IPS-20b (cell line): ENCODE data around the gene PPP2R3A.

ENCODE experiments used
- H3K27ac ChIP-seq: one replicate; pipeline ENCODE4 v1.5.1; 2013; ENCODE audit warnings: low read length
- H3K27me3 ChIP-seq: 2 replicates; pipeline ENCODE4 v1.6.1; 2013; ENCODE audit warnings: mild to moderate bottlenecking, low read length, inconsistent platforms; ENCODE audit not compliant: insufficient read depth
- H3K36me3 ChIP-seq: 2 replicates; pipeline ENCODE4 v1.6.1; 2013; ENCODE audit warnings: low read depth, mild to moderate bottlenecking, inconsistent platforms, low read length, moderate library complexity; ENCODE audit not compliant: insufficient read depth
- H3K4me1 ChIP-seq: 2 replicates; pipeline ENCODE4 v1.6.1; 2013; ENCODE audit warnings: mild to moderate bottlenecking, control low read depth, inconsistent platforms, low read length, moderate library complexity; ENCODE audit not compliant: insufficient read depth
- H3K4me3 ChIP-seq: 2 replicates; pipeline ENCODE4 v1.5.1; 2013; ENCODE audit warnings: mild to moderate bottlenecking, low read length, inconsistent platforms
- H3K9ac ChIP-seq: 2 replicates; pipeline ENCODE4 v1.6.1; 2013; ENCODE audit warnings: low read depth, mild to moderate bottlenecking, inconsistent platforms, low read length, moderate library complexity
- H3K9me3 ChIP-seq: 2 replicates; pipeline ENCODE4 v1.6.1; 2013; ENCODE audit warnings: mild to moderate bottlenecking, low read depth, low read length, inconsistent platforms; ENCODE audit not compliant: insufficient read depth

The PPP2R3A gene

DNA sequence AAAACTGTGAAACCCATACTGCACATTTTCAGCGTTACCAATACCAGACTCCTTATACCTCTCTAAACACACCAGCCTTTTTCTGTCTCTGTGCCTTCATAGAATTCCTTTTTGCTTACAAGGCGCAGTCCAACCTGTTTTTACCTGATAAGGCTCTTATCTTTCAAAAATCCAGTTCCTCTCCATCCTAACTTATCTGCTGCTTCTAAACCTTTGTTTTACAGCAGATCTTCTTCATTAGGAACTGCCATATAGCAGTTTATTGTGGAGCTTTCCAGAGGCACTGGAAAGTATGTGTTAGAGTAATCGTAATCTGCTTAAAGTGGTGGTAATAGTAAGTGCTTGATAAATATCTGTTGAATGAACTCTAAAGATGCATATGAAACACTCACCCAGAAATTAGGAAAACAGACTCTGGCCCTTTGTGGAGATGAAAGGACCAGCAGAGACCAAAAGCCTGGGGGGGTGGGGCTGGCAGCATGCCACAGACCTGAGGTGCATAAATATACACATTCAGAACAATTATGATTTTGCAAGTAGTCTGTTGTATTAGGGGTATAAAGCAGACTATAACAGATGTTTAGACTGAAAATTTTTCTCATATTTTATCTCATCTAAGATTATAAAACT lies 29.3 kb downstream of the PPP2R3A start:
- H3K9ac ChIP-seq, result no peak overlapping the region
- no peaks in the 10 kb centered on the region for H3K36me3 ChIP-seq
- peaks cover 7% of the 10 kb centered on the region; the same call in 1 of the 2 replicates for H3K4me1 ChIP-seq
- no peaks in the 10 kb centered on the region for H3K27me3 ChIP-seq
- H3K4me3 ChIP-seq, result no peak overlapping the region
- H3K27ac ChIP-seq, result no peak overlapping the region
- no peaks in the 10 kb centered on the region for H3K9me3 ChIP-seq

GRCh38 chr3:135995766-135996165 lies 30.2 kb downstream of the PPP2R3A start:
- Histone ChIP-seq H3K9me3 (no peaks in the 10 kb centered on the region), H3K4me1 (peaks cover 7% of the 10 kb centered on the region; the same call in 1 of the 2 replicates), H3K36me3 (no peaks in the 10 kb centered on the region), H3K4me3 (no peak overlapping the region), H3K9ac (no peak overlapping the region), H3K27me3 (no peaks in the 10 kb centered on the region), H3K27ac (no peak overlapping the region)

DNA sequence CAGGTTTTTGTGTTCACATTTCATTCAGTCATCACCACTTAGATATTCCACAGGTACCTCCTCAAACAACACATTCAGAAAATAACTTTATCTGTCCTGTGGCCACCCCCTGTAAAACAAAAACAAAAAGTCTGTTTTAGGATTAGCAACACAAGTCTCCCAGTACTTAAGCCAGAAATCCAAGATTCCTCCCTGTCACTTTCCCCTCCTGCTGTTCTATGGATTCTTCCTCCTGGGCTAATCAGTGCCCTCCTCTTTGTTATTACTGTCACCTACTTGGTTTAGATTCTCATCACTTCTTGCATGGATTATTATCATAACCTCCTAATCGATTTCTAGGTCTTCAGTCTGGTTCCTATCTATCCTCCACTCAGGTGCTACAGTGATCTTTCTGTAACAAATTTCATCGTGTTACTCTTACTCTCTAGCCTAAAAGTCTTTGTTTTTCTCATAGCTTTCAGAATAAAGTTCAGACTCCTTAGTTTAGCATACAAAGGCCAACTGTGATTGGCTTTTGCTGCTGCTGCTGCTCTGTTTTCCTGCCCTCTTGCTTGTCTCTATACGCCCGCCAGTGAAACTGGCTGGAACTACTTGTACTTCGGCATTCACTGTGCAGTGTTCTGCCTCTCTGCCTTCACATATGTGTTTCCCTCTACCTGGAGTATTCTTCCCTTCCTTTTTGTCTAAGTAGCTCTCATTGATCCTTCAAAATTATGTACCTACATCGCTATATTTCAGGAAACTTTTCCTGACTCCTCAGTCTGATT lies 32.2 kb downstream of the PPP2R3A start:
- no peak overlapping the region for H3K9ac ChIP-seq
- H3K4me1 ChIP-seq, result peaks cover 7% of the 10 kb centered on the region; the same call in 1 of the 2 replicates
- no peaks in the 10 kb centered on the region for H3K27me3 ChIP-seq
- H3K9me3 ChIP-seq, result no peaks in the 10 kb centered on the region
- no peak overlapping the region for H3K27ac ChIP-seq
- no peaks in the 10 kb centered on the region for H3K36me3 ChIP-seq
- H3K4me3 ChIP-seq, result no peak overlapping the region

GRCh38 chr3:136008221-136008620 lies 42.7 kb downstream of the PPP2R3A start:
- H3K4me3 ChIP-seq, result no peak overlapping the region
- no peak overlapping the region for H3K27ac ChIP-seq
- H3K36me3 ChIP-seq, result no peaks in the 10 kb centered on the region
- peaks cover 11% of the 10 kb centered on the region; the same call in 1 of the 2 replicates for H3K4me1 ChIP-seq
- no peaks in the 10 kb centered on the region for H3K9me3 ChIP-seq
- no peak overlapping the region for H3K9ac ChIP-seq
- no peaks in the 10 kb centered on the region for H3K27me3 ChIP-seq

DNA sequence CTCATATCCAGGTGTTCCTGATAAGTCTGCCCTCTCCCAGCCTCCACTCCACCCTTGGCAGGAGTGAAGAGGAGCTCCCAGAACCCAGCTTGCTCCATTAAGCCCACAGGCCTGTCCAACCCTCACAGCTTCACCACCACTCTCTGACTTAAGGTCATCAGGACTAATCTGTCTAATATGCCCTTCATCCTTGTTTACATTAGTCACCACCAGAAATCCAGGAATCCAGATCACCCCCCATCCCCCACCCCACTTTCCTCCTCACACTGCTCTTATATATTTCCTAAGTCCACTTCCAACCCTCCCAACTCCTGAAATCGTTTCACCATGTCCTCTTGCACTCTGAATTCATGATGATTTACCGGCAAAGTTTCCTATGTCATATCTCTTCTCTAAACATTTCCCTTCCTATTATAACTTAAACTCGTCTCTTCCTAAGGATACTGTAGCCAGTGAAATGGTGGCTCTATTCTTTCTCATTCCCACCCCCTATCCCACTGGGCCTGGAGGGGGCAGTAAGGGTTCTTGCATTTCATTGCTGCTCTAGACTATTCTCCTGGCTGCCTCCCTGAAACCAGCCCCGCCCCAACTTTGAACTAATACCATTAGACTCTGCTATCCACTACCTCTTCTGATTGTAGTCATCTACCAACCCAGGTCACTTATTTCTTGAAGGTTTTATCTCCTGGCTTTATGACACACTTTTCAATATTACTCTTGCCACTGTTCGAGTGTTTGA lies 43.4 kb downstream of the PPP2R3A start:
- Histone ChIP-seq H3K9ac (no peak overlapping the region), H3K4me3 (no peak overlapping the region), H3K9me3 (no peaks in the 10 kb centered on the region), H3K27ac (no peak overlapping the region), H3K4me1 (peaks cover 11% of the 10 kb centered on the region; the same call in 1 of the 2 replicates), H3K36me3 (no peaks in the 10 kb centered on the region), H3K27me3 (no peaks in the 10 kb centered on the region)

- no peaks in the 10 kb centered on the region for H3K36me3 ChIP-seq
- H3K9ac ChIP-seq, result no peak overlapping the region
- H3K27ac ChIP-seq, result no peak overlapping the region
- no peak overlapping the region for H3K4me3 ChIP-seq
- H3K4me1 ChIP-seq, result no peaks in the 10 kb centered on the region
- no peaks in the 10 kb centered on the region for H3K27me3 ChIP-seq
- no peaks in the 10 kb centered on the region for H3K9me3 ChIP-seq
These were observed 53.3 kb downstream of the PPP2R3A start for GRCh38 chr3:136018876-136019275.

DNA sequence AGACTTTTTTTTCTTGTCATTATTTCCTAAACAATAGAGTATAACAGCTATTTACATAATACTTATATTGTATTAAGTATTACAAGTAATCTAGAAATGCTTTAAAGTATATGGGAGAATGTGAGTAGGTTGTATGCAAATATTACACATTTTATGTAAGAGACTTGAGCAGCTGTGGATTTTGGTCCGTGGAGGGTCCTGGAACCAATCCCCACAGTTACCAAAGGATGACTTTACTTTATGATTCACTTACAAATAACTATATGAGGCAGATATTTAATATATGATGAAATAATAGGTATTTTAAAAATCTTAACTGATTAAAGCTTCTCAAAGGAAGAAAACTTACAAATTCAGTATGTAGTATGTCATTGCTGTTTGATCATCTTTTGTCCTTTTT lies 56.3 kb downstream of the PPP2R3A start:
- H3K27ac ChIP-seq, result no peak overlapping the region
- no peaks in the 10 kb centered on the region for H3K27me3 ChIP-seq
- no peak overlapping the region for H3K4me3 ChIP-seq
- H3K36me3 ChIP-seq, result no peaks in the 10 kb centered on the region
- no peak overlapping the region for H3K9ac ChIP-seq
- H3K9me3 ChIP-seq, result no peaks in the 10 kb centered on the region
- H3K4me1 ChIP-seq, result no peaks in the 10 kb centered on the region

GRCh38 chr3:136022529-136023263 lies 57.2 kb downstream of the PPP2R3A start:
- H3K9ac ChIP-seq, result no peak overlapping the region
- H3K36me3 ChIP-seq, result no peaks in the 10 kb centered on the region; the same call in 1 of the 2 replicates
- no peak overlapping the region for H3K27ac ChIP-seq
- H3K4me1 ChIP-seq, result no peaks in the 10 kb centered on the region
- H3K9me3 ChIP-seq, result no peaks in the 10 kb centered on the region
- H3K4me3 ChIP-seq, result no peak overlapping the region
- H3K27me3 ChIP-seq, result no peaks in the 10 kb centered on the region

GRCh38 chr3:136023264-136023978 lies 57.9 kb downstream of the PPP2R3A start:
- Histone ChIP-seq H3K9ac (no peak overlapping the region), H3K9me3 (no peaks in the 10 kb centered on the region), H3K27ac (no peak overlapping the region), H3K4me1 (no peaks in the 10 kb centered on the region), H3K36me3 (no peaks in the 10 kb centered on the region; the same call in 1 of the 2 replicates), H3K4me3 (no peak overlapping the region), H3K27me3 (no peaks in the 10 kb centered on the region)

DNA sequence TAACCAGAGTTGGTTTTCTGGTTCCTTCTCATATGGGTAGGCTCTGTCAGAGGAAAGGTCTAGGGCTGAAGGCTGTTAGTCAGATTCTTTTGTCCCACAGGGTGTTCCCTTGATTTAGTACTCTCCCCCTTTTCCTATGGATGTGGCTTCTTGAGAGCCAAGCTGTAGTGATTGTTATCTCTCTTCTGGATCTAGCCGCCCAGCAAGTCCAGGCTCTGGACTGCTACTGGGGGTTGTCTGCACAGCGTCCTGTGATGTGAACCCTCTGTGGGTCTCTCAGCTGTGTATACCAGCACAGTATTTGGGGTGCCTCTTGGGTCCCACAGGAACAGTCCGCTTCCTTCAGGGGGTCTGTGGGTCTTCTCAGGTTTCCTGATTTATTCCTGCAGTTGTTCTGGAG lies 70.8 kb downstream of the PPP2R3A start:
- H3K27ac ChIP-seq, result no peak overlapping the region
- 0 out of 2 replicates have a peak, but pooled peaks cover 8% of the 10 kb centered on the region for H3K36me3 ChIP-seq
- H3K9me3 ChIP-seq, result no peaks in the 10 kb centered on the region
- H3K9ac ChIP-seq, result no peak overlapping the region
- peaks cover 2% of the 10 kb centered on the region; the same call in 1 of the 2 replicates for H3K4me1 ChIP-seq
- no peaks in the 10 kb centered on the region for H3K27me3 ChIP-seq
- H3K4me3 ChIP-seq, result no peak overlapping the region

DNA sequence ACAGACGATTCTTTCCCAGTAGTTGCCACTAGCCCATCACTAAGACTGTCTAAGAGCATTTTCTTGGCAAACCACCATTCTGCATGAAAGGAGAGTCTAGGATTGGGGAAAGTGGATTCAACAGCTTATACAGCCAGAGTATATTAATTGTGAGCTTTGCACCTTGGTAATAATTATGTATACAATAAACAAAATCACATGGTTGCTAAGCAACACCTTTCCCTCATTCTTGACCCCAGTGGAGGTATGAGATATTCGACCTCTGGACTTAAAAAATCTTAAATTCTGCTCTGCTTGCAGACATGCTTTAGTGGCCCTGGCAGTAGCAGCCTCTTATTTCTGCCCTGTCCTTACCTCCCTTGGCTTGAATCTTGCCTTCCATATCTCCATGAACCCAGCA lies 73.1 kb downstream of the PPP2R3A start:
- no peak overlapping the region for H3K4me3 ChIP-seq
- no peak overlapping the region for H3K27ac ChIP-seq
- 0 out of 2 replicates have a peak, but pooled peaks cover 8% of the 10 kb centered on the region for H3K36me3 ChIP-seq

More for the DNA sequence above, 73.1 kb downstream of the PPP2R3A start:
- H3K9me3 ChIP-seq, result no peaks in the 10 kb centered on the region
- H3K27me3 ChIP-seq, result no peaks in the 10 kb centered on the region
- peaks cover 11% of the 10 kb centered on the region; the same call in 1 of the 2 replicates for H3K4me1 ChIP-seq
- H3K9ac ChIP-seq, result no peak overlapping the region
